Gastroesophageal sphincter (tissue), 3 donors: ENCODE measurements around the gene CCDC33.

ENCODE experiments used
- CTCF ChIP-seq, 4 experiments: fragments of 200-600 bp in 2 of 4; fragments of 450-650 bp in 2 of 4; sonication (generic) in 1 of 4; IDR thresholded peaks; one replicate each; pipeline ENCODE4 v1.5.1; 2017 to 2019; ENCODE audit warnings: antibody characterized with exemption in 4 of 4, mild to moderate bottlenecking in 2 of 4, moderate library complexity in 2 of 4
- EP300 ChIP-seq: sonication (generic); formaldehyde crosslinking; IDR thresholded peaks from one replicate; pipeline ENCODE4 v1.6.1; 2017; ENCODE audit warnings: antibody characterized with exemption, mild to moderate bottlenecking
- POLR2A ChIP-seq, 2 donors: fragments of 450-650 bp; IDR thresholded peaks; one replicate each; pipeline ENCODE4 v1.6.1; 2017; ENCODE audit warnings: antibody characterized with exemption in 2 of 2, mild to moderate bottlenecking in 2 of 2, moderate library complexity in 1 of 2

GRCh38 chr15:74253211-74253921 lies 17.2 kb downstream of the CCDC33 start:
- TF ChIP-seq CTCF (IDR thresholded peaks at IDR 0.05) (no peak), POLR2A (IDR thresholded peaks at IDR 0.05) (no peak), EP300 (no peak)
